GM23248 (cell line): ENCODE measurements around the gene ADCY5.

Source experiments
- EZH2 ChIP-seq: fragments of 200-600 bp; sonication (generic); IDR thresholded peaks from 2 replicates; pipeline ENCODE4 v1.6.1; 2018; ENCODE audit warnings: antibody characterized with exemption, mild to moderate bottlenecking; ENCODE audit not compliant: insufficient read depth, poor library complexity, severe bottlenecking
- EZH2phosphoT487 ChIP-seq: fragments of 200-600 bp; sonication (generic); IDR thresholded peaks from 2 replicates; pipeline ENCODE4 v1.6.1; 2018; ENCODE audit warnings: antibody characterized with exemption, moderate library complexity, mild to moderate bottlenecking, low read depth; ENCODE audit not compliant: insufficient read depth

DNA sequence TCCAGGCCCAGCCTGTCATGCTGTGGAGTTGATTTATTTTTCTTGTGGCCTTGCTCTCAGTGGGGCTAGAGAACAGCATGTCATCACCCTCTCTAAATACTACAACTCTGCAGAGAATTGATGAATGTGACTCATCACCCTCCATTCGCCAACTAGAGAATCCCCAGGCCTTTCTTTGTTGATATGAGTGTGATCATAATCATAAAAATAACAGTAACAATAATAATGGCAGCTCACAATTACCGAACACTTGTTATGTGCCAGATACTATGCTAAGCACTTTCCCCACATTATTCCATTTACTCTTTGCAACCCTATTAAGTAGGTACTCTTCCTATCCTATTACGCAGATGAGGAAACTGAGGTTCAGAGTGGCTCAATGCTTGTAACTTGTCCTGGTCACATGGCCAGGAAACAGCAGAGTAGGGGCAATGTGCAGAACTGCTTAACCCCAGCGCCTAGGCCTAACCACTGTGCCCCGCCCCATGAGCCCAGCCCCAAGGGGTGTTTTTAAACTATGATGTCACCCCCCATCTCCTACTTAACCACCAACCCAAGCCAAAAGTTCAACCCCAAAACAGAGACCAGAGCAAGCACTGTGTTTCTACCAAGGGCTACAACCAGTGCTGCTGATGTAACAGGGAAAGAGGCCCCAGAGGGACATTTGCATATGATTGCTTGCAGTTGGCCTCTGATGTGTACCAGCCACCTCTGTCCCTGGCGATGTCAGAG, 104.5 kb downstream of the ADCY5 start:
- no peak for TF ChIP-seq EZH2
- no peak for TF ChIP-seq EZH2phosphoT487
